Mesenchymal stem cell (in vitro differentiated cells and primary cell): ENCODE data around the gene OR2M3.

Experiments
- DNase-seq: peaks from one replicate; pipeline ENCODE4 v3.0.0-alpha.2; 2013
- H2AFZ ChIP-seq: one replicate; pipeline ENCODE4 v1.6.1; 2013; ENCODE audit warnings: low read depth, mild to moderate bottlenecking, control low read depth, inconsistent platforms, low read length, moderate library complexity
- H2AK5ac ChIP-seq: 2 replicates; pipeline ENCODE4 v1.6.1; 2013; ENCODE audit warnings: low read length, moderate library complexity, mild to moderate bottlenecking, inconsistent platforms; ENCODE audit not compliant: severe bottlenecking
- H2BK120ac ChIP-seq: one replicate; pipeline ENCODE4 v1.6.1; 2013; ENCODE audit warnings: low read depth, mild to moderate bottlenecking, inconsistent platforms, low read length, moderate library complexity
- H2BK12ac ChIP-seq, 2 experiments: one replicate each; pipeline ENCODE4 v1.6.1; 2013; ENCODE audit warnings: inconsistent platforms in 2 of 2, low read length in 2 of 2, mild to moderate bottlenecking in 2 of 2, moderate library complexity in 2 of 2, control low read depth in 1 of 2
- H2BK15ac ChIP-seq: one replicate; pipeline ENCODE4 v1.6.1; 2013; ENCODE audit warnings: mild to moderate bottlenecking, low read depth, inconsistent platforms; ENCODE audit not compliant: poor library complexity, severe bottlenecking
- H2BK5ac ChIP-seq: 2 replicates; pipeline ENCODE4 v1.6.1; 2013; ENCODE audit warnings: low read depth, mild to moderate bottlenecking, low read length, control low read depth, inconsistent platforms; ENCODE audit not compliant: poor library complexity, severe bottlenecking
- H3K14ac ChIP-seq, 2 experiments: one replicate each; pipeline ENCODE4 v1.6.1; 2013; ENCODE audit warnings: inconsistent platforms in 2 of 2, low read length in 2 of 2, control low read depth in 1 of 2, mild to moderate bottlenecking in 1 of 2, moderate library complexity in 1 of 2
- H3K18ac ChIP-seq, 2 experiments: one replicate each; pipeline ENCODE4 v1.6.1; 2013; ENCODE audit warnings: inconsistent platforms in 2 of 2, low read length in 2 of 2, control low read depth in 1 of 2, low read depth in 1 of 2, mild to moderate bottlenecking in 1 of 2
- H3K23ac ChIP-seq, 2 experiments: one replicate each; pipeline ENCODE4 v1.6.1; 2013; ENCODE audit warnings: inconsistent platforms in 2 of 2, low read length in 2 of 2, mild to moderate bottlenecking in 2 of 2, moderate library complexity in 2 of 2, control low read depth in 1 of 2
- H3K27ac ChIP-seq: 2 replicates; pipeline ENCODE4 v1.5.1; 2013; ENCODE audit warnings: mild to moderate bottlenecking, moderate library complexity, low read length, control low read depth, inconsistent platforms; ENCODE audit not compliant: poor library complexity, severe bottlenecking
- H3K27me3 ChIP-seq, 2 experiments: 2 replicates each; pipeline versions ENCODE4 v1.6.1 to v1.7.0; 2013; ENCODE audit warnings: low read length in 2 of 2, mild to moderate bottlenecking in 2 of 2, moderate library complexity in 2 of 2, control low read depth in 1 of 2, inconsistent platforms in 1 of 2; ENCODE audit not compliant: control insufficient read depth in 1 of 2, insufficient read depth in 1 of 2
- H3K36me3 ChIP-seq, 2 experiments: 2 replicates each; pipeline versions ENCODE4 v1.6.1 to v1.7.0; 2013; ENCODE audit warnings: low read length in 2 of 2, control low read depth in 1 of 2, inconsistent platforms in 1 of 2, low read depth in 1 of 2, mild to moderate bottlenecking in 1 of 2; ENCODE audit not compliant: insufficient read depth in 2 of 2, control insufficient read depth in 1 of 2
- H3K4ac ChIP-seq, 2 experiments: one replicate each; pipeline ENCODE4 v1.6.1; 2013; ENCODE audit warnings: inconsistent platforms in 2 of 2, low read length in 2 of 2, mild to moderate bottlenecking in 2 of 2, moderate library complexity in 2 of 2, control low read depth in 1 of 2, low read depth in 1 of 2
- H3K4me1 ChIP-seq: 2 replicates; pipeline ENCODE4 v1.6.1; 2013; ENCODE audit warnings: low read depth, low read length, control low read depth; ENCODE audit not compliant: control insufficient read depth, insufficient read depth
- H3K4me2 ChIP-seq: 2 replicates; pipeline ENCODE4 v1.6.1; 2013; ENCODE audit warnings: low read length, mild to moderate bottlenecking, inconsistent platforms; ENCODE audit not compliant: poor library complexity, severe bottlenecking
- H3K4me3 ChIP-seq, 2 experiments: 2 replicates each; pipeline versions ENCODE4 v1.5.1 to v1.7.0; 2013; ENCODE audit warnings: low read length in 2 of 2, mild to moderate bottlenecking in 2 of 2, control low read depth in 1 of 2, low read depth in 1 of 2; ENCODE audit not compliant: insufficient read depth in 1 of 2
- H3K79me1 ChIP-seq: replicated peaks from 2 replicates; pipeline ENCODE4 v1.6.1; 2013; ENCODE audit warnings: mild to moderate bottlenecking, control low read depth, low read length, inconsistent platforms; ENCODE audit not compliant: poor library complexity, severe bottlenecking
- H3K9ac ChIP-seq: 2 replicates; pipeline ENCODE4 v1.7.0; 2013; ENCODE audit warnings: mild to moderate bottlenecking, low read length, moderate library complexity
- H3K9me3 ChIP-seq: 2 replicates; pipeline ENCODE4 v1.7.0; 2013; ENCODE audit warnings: mild to moderate bottlenecking, low read length; ENCODE audit not compliant: control insufficient read depth
- H4K8ac ChIP-seq: one replicate; pipeline ENCODE4 v1.6.1; 2013; ENCODE audit warnings: inconsistent platforms, mild to moderate bottlenecking, low read length, moderate library complexity
- H4K91ac ChIP-seq: one replicate; pipeline ENCODE4 v1.6.1; 2013; ENCODE audit warnings: mild to moderate bottlenecking, low read length, inconsistent platforms
- WGBS: methylation state at CpG from one replicate; pipeline ENCODE4 v1.1.7; 2013; ENCODE audit warnings: mixed read lengths; 5-methylcytosine and 5-hydroxymethylcytosine counted together

Gene OR2M3

DNA sequence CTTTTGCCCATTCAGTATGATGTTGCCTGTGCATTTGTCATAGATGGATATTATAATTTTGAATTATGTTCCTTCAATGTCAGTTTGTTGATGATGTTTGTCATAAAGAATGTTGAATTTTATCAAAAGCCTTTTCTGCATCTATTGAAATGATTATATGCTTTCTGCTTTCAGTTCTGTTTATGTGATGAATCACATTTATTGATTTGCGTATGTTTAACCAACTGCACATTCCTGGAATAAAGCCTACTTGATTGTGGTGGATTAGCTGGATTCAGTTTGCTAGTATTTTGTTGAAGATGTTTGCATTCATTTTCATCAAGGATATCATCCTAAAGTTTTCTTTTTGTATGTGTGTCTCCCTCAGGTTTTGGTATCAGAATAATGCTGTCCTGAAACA lies 28.5 kb downstream of the OR2M3 start:
- H3K9ac ChIP-seq = no peak overlapping the region
- no peak overlapping the region for H3K4ac ChIP-seq
- no peak overlapping the region for H2BK5ac ChIP-seq
- H3K36me3 ChIP-seq = no peaks in the 10 kb centered on the region
- H2AFZ ChIP-seq = no peak overlapping the region
- H3K4me3 ChIP-seq = no peak overlapping the region
- DNase-seq = no peak
- H3K14ac ChIP-seq = no peak overlapping the region
- no peak overlapping the region for H4K8ac ChIP-seq
- H3K4me2 ChIP-seq = no peak overlapping the region
- H3K79me1 ChIP-seq = no peaks in the 10 kb centered on the region
- no peak overlapping the region for H3K27ac ChIP-seq
- no peak overlapping the region for H2BK15ac ChIP-seq
- H4K91ac ChIP-seq = no peak overlapping the region
- WGBS = 43% methylated on average over 1 of the region's 1 CpG
- no peaks in the 10 kb centered on the region for H3K27me3 ChIP-seq
- H2BK120ac ChIP-seq = no peak overlapping the region
- peaks cover 5% of the 10 kb centered on the region for H3K4me1 ChIP-seq
- H2AK5ac ChIP-seq = no peak overlapping the region
- no peak overlapping the region for H3K18ac ChIP-seq
- no peak overlapping the region for H3K23ac ChIP-seq
- no peak overlapping the region for H2BK12ac ChIP-seq
- peaks cover 38% of the 10 kb centered on the region for H3K9me3 ChIP-seq

DNA sequence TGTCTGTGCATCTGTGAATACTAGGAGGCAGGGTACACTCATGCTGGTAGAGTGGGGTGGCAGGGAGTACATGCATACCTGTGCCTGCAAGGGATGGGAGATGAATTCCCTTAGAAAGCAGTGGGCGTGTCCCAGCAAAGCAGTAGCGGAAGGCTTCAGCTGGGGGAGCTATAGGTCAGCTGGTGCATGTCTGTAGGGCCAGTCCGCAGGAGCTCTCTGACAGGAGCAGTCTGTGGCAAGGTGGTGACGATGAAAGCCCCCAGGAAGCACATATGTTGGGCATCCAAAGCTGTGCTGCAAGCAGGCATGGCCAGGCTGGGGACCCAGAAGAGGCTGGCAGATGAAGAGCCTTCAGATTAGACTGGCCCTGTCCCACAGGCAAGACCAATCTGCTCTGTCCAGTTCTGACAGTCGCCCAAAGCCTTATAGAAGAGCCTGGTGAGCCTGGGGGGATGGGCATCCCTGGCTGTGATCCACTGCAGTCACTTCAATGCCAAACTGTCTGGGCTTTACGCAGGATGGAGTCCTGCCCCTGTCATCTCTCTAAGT lies 32.4 kb downstream of the OR2M3 start:
- H2AFZ ChIP-seq = no peak overlapping the region
- H4K91ac ChIP-seq = no peak overlapping the region
- H3K4ac ChIP-seq = no peak overlapping the region
- H2BK15ac ChIP-seq = no peak overlapping the region
- peaks cover 36% of the 10 kb centered on the region for H3K9me3 ChIP-seq
- no peak overlapping the region for H3K18ac ChIP-seq
- H3K14ac ChIP-seq = no peak overlapping the region
- H3K23ac ChIP-seq = no peak overlapping the region
- H3K27ac ChIP-seq = no peak overlapping the region
- H4K8ac ChIP-seq = no peak overlapping the region
- no peak overlapping the region for H2BK12ac ChIP-seq
- H3K27me3 ChIP-seq = no peaks in the 10 kb centered on the region
- 47% methylated on average over 6 of the region's 6 CpGs for WGBS
- no peaks in the 10 kb centered on the region for H3K79me1 ChIP-seq
- no peak overlapping the region for H2BK120ac ChIP-seq
- no peak overlapping the region for H2BK5ac ChIP-seq
- H3K4me1 ChIP-seq = peaks cover 5% of the 10 kb centered on the region
- H3K9ac ChIP-seq = no peak overlapping the region
- no peak for DNase-seq
- no peak overlapping the region for H3K4me3 ChIP-seq
- H2AK5ac ChIP-seq = no peak overlapping the region
- H3K36me3 ChIP-seq = no peaks in the 10 kb centered on the region
- no peak overlapping the region for H3K4me2 ChIP-seq

DNA sequence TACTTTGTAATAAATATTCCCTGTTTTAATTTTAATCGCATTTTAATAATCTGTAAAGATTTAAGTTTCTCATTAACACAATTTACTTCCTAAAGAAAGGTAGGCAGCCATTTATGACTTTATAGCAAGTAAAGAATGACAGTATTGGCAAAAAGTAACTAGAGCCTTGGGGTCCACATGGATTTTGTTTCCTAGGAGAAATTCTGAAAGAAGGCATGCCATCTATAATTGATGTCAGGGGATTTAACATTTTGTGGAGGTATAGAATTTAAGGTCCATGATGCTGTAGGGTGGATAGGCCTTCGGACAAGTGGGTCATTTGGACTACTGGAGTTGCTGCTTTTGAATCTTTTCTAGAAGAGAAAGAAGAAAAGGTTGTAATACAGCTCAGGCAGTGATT lies 34.1 kb downstream of the OR2M3 start, which contains the start of gene OR2M4:
OR2M4 (plus strand) TSS at position 301 of the 400 bp plus-strand sequence. CDS start 7,512 bp downstream, outside the sequence.
- no peak within 1 kb of the TSS for H3K9ac ChIP-seq
- H3K4me2 ChIP-seq = no peak within 1 kb of the TSS
- no peak within 1 kb of the TSS for H3K18ac ChIP-seq
- no peak within 1 kb of the TSS for H2AK5ac ChIP-seq
- peaks cover 5% of the 10 kb centered on the region for H3K4me1 ChIP-seq
- no peak within 1 kb of the TSS for H4K91ac ChIP-seq
- H3K14ac ChIP-seq = no peak within 1 kb of the TSS
- no peak within 1 kb of the TSS for H2BK5ac ChIP-seq
- H2AFZ ChIP-seq = no peak within 1 kb of the TSS
- no peak within 1 kb of the TSS for H2BK120ac ChIP-seq
- no peak within 1 kb of the TSS for H2BK12ac ChIP-seq
- no peak within 1 kb of the TSS for H3K27ac ChIP-seq
- no peak within 1 kb of the TSS for H3K4me3 ChIP-seq
- H3K4ac ChIP-seq = no peak within 1 kb of the TSS
- WGBS = 31% methylated on average over 1 of the region's 2 CpGs
- no peaks in the 10 kb centered on the region for H3K36me3 ChIP-seq
- no peak within 1 kb of the TSS for H2BK15ac ChIP-seq
- H4K8ac ChIP-seq = no peak within 1 kb of the TSS
- H3K9me3 ChIP-seq = peaks cover 32% of the 10 kb centered on the region
- no peak within 1 kb of the TSS for H3K23ac ChIP-seq
- no peak for DNase-seq
- H3K79me1 ChIP-seq = no peaks in the 10 kb centered on the region
- H3K27me3 ChIP-seq = no peaks in the 10 kb centered on the region

DNA sequence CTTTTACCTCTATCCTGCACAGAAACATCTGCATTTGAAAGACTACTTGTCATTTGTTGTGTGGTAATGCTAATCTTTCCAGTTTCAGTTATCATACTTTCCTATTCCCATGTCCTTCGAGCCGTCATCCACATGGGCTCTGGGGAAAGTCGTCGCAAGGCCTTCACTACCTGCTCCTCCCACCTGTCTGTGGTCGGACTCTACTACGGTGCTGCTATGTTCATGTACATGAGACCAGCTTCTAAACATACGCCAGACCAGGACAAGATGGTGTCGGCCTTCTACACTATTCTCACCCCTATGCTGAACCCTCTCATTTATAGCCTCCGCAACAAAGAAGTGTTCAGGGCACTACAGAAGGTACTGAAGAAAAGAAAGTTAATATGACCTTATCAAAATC lies 42.4 kb downstream of the OR2M3 start:
- Histone ChIP-seq H3K27me3 (no peaks in the 10 kb centered on the region), H3K36me3 (no peaks in the 10 kb centered on the region), H2AFZ (no peak overlapping the region), H3K14ac (no peak overlapping the region), H3K9ac (no peak overlapping the region), H3K23ac (no peak overlapping the region), H3K9me3 (peaks cover 26% of the 10 kb centered on the region), H3K18ac (no peak overlapping the region), H4K8ac (no peak overlapping the region), H2BK5ac (no peak overlapping the region), H2AK5ac (no peak overlapping the region), H3K4me3 (no peak overlapping the region), H3K4me2 (no peak overlapping the region), H4K91ac (no peak overlapping the region), H2BK120ac (no peak overlapping the region), H2BK15ac (no peak overlapping the region), H3K27ac (no peak overlapping the region), H3K79me1 (no peaks in the 10 kb centered on the region), H3K4ac (no peak overlapping the region), H3K4me1 (no peaks in the 10 kb centered on the region), H2BK12ac (no peak overlapping the region)
- 85% methylated on average over 7 of the region's 9 CpGs for WGBS
- no peak for DNase-seq
